Activated CD8-positive, alpha-beta T cell treated with anti-CD3 and anti-CD28 coated beads for 36 hours (primary cell): ENCODE data around the gene STXBP3. TPM values are rescaled to one million over a fixed set of nuclear protein-coding genes. Genes with fewer than 3 reads are reported as not detected.
"Not testable (repeated sequence)": the region's sequence is repeated elsewhere in the genome, so short reads cannot be mapped to it uniquely, and the experiment has no call there.

Experiments used
- ATAC-seq: fragments of 200-7000 bp; cut with Tn5 transposase; one replicate; pipeline ENCODE4 v1.10.0; 2021; ENCODE audit warnings: mild to moderate bottlenecking, moderate library complexity
- CTCF ChIA-PET: fragments of 350-600 bp; sonication (Branson Sonifier 250); formaldehyde crosslinking; loops from one replicate; lab custom pipeline; 2021; ENCODE audit warnings: antibody characterized with exemption; lab: Charles Lee
- POLR2A ChIA-PET: fragments of 350-600 bp; sonication (Branson Sonifier 250); formaldehyde crosslinking; loops from one replicate; lab custom pipeline; 2021; ENCODE audit warnings: antibody characterized with exemption; lab: Charles Lee
- DNase-seq: peaks from one replicate; pipeline ENCODE4 v3.0.0-alpha.2; 2020
- H3K27ac Mint-ChIP-seq: one replicate; pipeline ENCODE4 v1.8.0; 2021; ENCODE audit warnings: mild to moderate bottlenecking, mixed read lengths
- H3K27me3 Mint-ChIP-seq: one replicate; pipeline ENCODE4 v1.8.0; 2021; ENCODE audit warnings: mixed read lengths
- H3K36me3 Mint-ChIP-seq: one replicate; pipeline ENCODE4 v1.8.0; 2021; ENCODE audit warnings: low read depth, mixed read lengths
- H3K4me1 Mint-ChIP-seq: one replicate; pipeline ENCODE4 v1.8.0; 2021; ENCODE audit warnings: low read depth, mixed read lengths
- H3K4me3 Mint-ChIP-seq: one replicate; pipeline ENCODE4 v1.8.0; 2021; ENCODE audit warnings: mild to moderate bottlenecking, moderate library complexity, mixed read lengths
- H3K9me3 Mint-ChIP-seq: one replicate; pipeline ENCODE4 v1.8.0; 2021; ENCODE audit warnings: mixed read lengths
- CTCF ChIP-seq: fragments of 200-600 bp; IDR thresholded peaks from one replicate; pipeline ENCODE4 v1.8.0; 2022; ENCODE audit warnings: antibody characterized with exemption, mild to moderate bottlenecking
- intact Hi-C: fragments of 100-400 bp; cut with micrococcal nuclease; formaldehyde crosslinking; loops from one replicate; pipeline ENCODE4 v1.10.0; 2022
- total RNA-seq, 2 experiments: library from RNA; stranded (reverse); gene quantifications; one replicate each; pipeline ENCODE4 v1.2.3, GENCODE V29; 2021

Gene STXBP3
- total RNA-seq, 2 experiments from 2014 or later, result 34.4 to 38.3 TPM

DNA sequence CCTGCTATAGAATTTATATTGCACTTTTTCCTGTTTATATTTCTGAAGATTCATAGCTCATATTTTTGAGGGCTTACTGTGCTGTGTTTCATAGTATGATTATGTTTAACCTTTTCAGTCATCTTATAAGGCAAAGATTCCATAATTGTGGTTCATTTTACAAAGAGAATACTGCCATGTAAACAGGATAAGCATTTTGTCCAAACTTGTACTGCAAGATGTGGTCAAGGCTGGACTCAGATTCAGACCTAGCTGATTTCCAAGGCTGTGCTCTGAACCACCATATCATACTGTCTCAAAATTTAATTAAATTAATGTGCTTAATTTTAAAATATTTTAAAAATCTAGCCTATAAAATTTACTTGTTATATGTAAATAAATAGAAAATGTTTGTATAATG, 31.4 kb downstream of the STXBP3 start:
- ChIA-PET POLR2A (interaction anchor here (0.9 kb wide), 1 partner anchor 39 kb away, joined by 3 read pairs; no protein-coding TSS in a partner anchor), CTCF (no interaction called here)
- no peaks in the 10 kb centered on the region for H3K4me1 Mint-ChIP-seq
- DNase-seq (no peak), ATAC-seq (no peak)
- H3K27me3 Mint-ChIP-seq, result no peaks in the 10 kb centered on the region
- H3K36me3 Mint-ChIP-seq, result peaks cover 37% of the 10 kb centered on the region
- no peaks in the 10 kb centered on the region for H3K9me3 Mint-ChIP-seq
- H3K27ac Mint-ChIP-seq, result no peak overlapping the region
- intact Hi-C loops, result no loop called here
- no peak overlapping the region for H3K4me3 Mint-ChIP-seq
- no peak for TF ChIP-seq CTCF

- Mint-ChIP-seq H3K9me3 (peaks cover 9% of the 10 kb centered on the region), H3K27ac (no peak overlapping the region), H3K4me1 (no peaks in the 10 kb centered on the region), H3K4me3 (no peak overlapping the region), H3K36me3 (peaks cover 44% of the 10 kb centered on the region), H3K27me3 (no peaks in the 10 kb centered on the region)
- no peak for TF ChIP-seq CTCF
- CTCF ChIA-PET, result no interaction called here
- no peak for DNase-seq
- no peak for ATAC-seq
- intact Hi-C loops, result no loop called here
- POLR2A ChIA-PET, result interaction anchor here (0.6 to 1.6 kb wide), 4 partner anchors 10 to 237 kb away, joined by 3 to 5 read pairs (median 4); no protein-coding TSS in a partner anchor
These were observed 33.0 kb downstream of the STXBP3 start for GRCh38 chr1:108779455-108779854.

DNA sequence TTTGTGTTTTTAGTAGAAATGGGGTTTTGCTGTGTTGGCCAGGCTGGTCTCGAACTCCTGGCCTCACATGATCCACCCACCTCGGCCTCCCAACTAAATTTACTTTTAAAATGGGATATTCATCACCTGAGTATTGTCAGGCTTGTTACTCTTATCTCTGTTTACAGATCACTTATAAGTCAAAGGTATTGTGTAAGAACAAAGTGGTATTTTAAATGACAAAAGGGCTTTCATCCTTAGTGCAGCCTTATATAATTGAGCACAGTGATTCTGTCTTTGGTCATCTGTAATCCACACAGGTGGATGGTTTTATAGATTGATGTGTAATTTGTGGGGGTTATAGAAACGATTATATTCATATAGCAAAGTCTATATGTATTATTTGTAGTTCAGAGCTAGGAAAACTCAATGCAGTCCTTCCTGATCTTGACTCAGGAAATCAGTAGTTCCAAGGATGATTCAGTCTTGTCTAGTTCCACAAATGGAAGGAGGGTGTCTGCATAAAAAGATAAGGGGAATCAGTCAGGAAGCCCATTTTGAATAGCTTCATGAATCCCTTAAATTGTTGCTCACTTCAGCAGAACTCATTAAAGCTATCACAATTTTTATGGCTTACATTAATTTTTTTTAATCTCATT, 34.6 kb downstream of the STXBP3 start:
- Mint-ChIP-seq H3K36me3 (peaks cover 56% of the 10 kb centered on the region), H3K4me1 (no peaks in the 10 kb centered on the region), H3K27ac (no peak overlapping the region), H3K4me3 (no peak overlapping the region), H3K27me3 (no peaks in the 10 kb centered on the region), H3K9me3 (peaks cover 24% of the 10 kb centered on the region)
- ChIA-PET CTCF (no interaction called here), POLR2A (interaction anchor here (1.6 kb wide), 1 partner anchor 12 kb away, joined by 4 read pairs; no protein-coding TSS in a partner anchor)
- DNase-seq (no peak), ATAC-seq (no peak)
- intact Hi-C loops, result no loop called here
- TF ChIP-seq CTCF, result no peak

- Mint-ChIP-seq H3K36me3 (peaks cover 61% of the 10 kb centered on the region), H3K9me3 (peaks cover 26% of the 10 kb centered on the region)
- DNase-seq, POLR2A ChIA-PET, CTCF ChIA-PET, H3K4me1 Mint-ChIP-seq, H3K4me3 Mint-ChIP-seq, H3K27ac Mint-ChIP-seq, H3K27me3 Mint-ChIP-seq, intact Hi-C loops, ATAC-seq: not testable (repeated sequence)
These were observed 35.1 kb downstream of the STXBP3 start for GRCh38 chr1:108781575-108781944.

GRCh38 chr1:108785264-108785663, 38.8 kb downstream of the STXBP3 start:
- ChIA-PET POLR2A (interaction anchor here (0.6 kb wide), 1 partner anchor 104 kb away, joined by 3 read pairs; no protein-coding TSS in a partner anchor), CTCF (no interaction called here)
- no peak overlapping the region for H3K4me3 Mint-ChIP-seq

More at GRCh38 chr1:108785264-108785663, 38.8 kb downstream of the STXBP3 start:
- no peak overlapping the region for H3K27ac Mint-ChIP-seq
- no peak for DNase-seq
- no peak for ATAC-seq
- H3K4me1 Mint-ChIP-seq, result no peaks in the 10 kb centered on the region
- no peaks in the 10 kb centered on the region for H3K27me3 Mint-ChIP-seq
- intact Hi-C loops, result no loop called here
- peaks cover 76% of the 10 kb centered on the region for H3K36me3 Mint-ChIP-seq
- no peak for TF ChIP-seq CTCF
- H3K9me3 Mint-ChIP-seq, result peaks cover 26% of the 10 kb centered on the region
